Tongue (tissue), 2 donors: Measurements from ENCODE around the gene WRNIP1. TPM values are rescaled to one million over a fixed set of nuclear protein-coding genes. Genes with fewer than 3 reads are reported as not detected.
"Not testable (repeated sequence)": the region's sequence is repeated elsewhere in the genome, so short reads cannot be mapped to it uniquely, and the experiment has no call there.

Experiments
- DNase-seq: peaks from one replicate; pipeline ENCODE4 v3.0.0-alpha.2; 2015
- total RNA-seq: library from RNA; depleted of rRNA; stranded (reverse); fragments of >200 nt; gene quantifications from one replicate; pipeline ENCODE4 v1.2.3, GENCODE V29; 2014

The WRNIP1 gene
- total RNA-seq, 1 donor from 2014 or later, result 67.7 TPM

GRCh38 chr6:2741756-2742155, 23.4 kb upstream of the WRNIP1 start:
- no peak for DNase-seq

- DNase-seq, result no peak
Observed at GRCh38 chr6:2743280-2744208, 21.6 kb upstream of the WRNIP1 start.

DNA sequence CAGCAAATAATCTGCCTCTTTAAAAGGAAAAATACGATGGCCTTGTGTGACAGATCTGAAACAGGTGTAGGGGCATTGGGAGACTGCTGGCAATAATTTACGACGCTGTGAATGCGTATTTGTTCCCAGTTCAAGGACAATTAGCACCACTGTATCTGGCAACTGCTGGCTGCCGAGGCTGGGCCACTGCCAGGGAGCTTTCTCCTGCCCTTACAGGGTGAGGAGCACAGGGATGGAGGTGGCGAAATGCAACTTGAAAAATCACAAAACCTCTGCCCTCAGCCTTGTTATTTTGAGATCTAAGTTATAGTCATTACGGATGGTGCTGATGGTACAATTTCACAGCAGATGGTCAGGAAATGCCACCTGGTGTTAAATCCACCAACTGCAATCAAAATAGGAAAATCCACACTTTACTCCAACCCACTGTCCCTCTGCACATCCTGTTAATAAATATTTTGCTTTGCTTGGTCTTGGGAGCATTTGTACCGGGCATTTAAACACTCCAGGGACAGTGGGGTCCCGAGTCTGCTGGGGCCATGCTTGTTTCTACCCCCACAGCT, 20.9 kb upstream of the WRNIP1 start:
- DNase-seq, result peak; percentile 78

GRCh38 chr6:2744778-2745177, 20.4 kb upstream of the WRNIP1 start:
- no peak for DNase-seq

DNA sequence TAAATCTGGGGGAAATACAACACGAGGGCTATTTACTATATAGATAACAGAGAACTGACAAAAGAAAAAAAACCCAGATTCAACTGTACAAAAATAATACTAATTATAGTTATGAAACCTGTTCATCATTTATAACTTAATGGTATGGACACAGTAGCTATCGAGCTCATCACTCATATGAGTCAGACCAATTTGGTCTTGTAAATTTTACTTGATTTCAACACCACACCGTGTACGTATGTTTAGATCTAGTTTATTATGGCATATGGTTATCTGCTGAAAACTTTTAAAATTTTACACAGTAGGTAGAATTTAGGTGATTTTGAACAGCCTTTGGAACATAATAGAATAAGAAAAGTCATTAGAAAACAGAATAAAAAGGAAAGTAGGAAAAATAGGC, 19.9 kb upstream of the WRNIP1 start:
- DNase-seq, result no peak

- peak; percentile 59 for DNase-seq
Observed at GRCh38 chr6:2746557-2747061, 18.6 kb upstream of the WRNIP1 start.

- DNase-seq, result peak; percentile 51
Observed at GRCh38 chr6:2748183-2748582, 17.0 kb upstream of the WRNIP1 start.

DNA sequence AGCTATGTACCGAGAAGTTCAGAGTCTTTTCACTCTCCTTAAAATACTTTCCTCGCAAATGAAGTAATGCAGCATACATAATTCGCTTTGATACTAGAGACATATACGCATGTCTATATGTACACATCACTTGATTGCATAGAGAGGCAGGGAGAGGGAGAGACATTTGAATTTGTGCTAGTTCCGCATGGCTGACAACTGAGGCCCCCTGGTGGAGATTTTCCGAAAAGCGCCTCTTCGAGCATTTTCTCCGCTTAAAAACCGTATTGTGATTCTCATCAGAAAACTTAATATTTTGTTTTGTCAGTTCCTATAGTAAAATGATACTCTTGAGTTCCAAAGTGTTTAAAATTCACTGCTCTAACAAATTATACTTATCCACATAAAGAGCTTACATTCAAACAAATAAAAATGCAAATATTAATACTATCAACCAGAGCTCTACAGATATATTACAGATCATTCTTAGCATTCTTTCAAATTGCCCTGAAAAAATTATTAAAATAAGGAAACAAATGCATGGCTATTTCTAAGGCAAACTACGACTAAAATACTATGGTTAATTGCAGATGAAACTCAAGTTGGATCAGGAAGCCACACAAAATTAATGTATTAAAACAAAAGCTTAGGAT, 15.1 kb upstream of the WRNIP1 start:
- peak; percentile 89 for DNase-seq

DNA sequence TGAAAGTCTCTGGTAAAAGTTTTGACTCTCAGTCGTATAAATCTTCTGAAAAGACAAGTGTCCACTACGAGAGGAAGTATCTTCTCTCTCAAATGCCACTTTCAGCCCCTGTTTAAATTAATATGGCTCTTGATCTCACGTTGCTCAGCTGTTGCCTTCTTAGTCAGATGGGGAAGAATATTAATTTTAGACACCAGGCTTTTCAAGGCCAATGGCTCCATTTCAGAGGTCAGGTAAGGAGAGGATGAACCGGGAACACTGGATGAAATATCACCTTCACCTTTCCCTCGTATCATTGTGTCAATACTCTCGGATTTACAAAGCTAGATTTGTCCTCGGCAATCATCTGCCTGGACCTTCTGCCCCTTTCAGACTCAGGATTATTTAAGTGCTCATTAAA, 14.4 kb upstream of the WRNIP1 start, which contains the start of gene MYLK4:
Gene MYLK4 (minus strand): TSS at position 91 of the 400 bp plus-strand sequence. CDS start 1,628 bp downstream, outside the sequence.
- DNase-seq, result no peak

GRCh38 chr6:2751871-2752270, 13.3 kb upstream of the WRNIP1 start:
- no peak for DNase-seq

GRCh38 chr6:2752477-2753109, 12.6 kb upstream of the WRNIP1 start:
- no peak for DNase-seq

DNA sequence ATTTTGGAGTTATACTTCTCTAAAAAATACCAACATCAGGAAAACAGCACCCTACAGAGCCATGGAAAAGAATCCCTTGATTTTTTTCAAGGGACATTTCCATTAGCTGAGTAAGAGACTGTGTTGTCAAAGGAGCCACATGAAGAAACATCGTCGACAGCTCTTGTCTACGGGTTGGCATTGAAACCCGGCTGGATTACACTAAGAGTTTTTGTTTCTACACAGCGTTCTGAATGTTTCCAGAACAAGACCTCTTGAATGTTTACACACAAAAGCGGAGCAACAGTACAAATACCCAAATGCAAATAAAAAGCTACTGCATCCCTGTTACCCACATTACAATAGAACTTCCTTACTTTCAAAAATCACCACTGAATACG, 12.1 kb upstream of the WRNIP1 start:
- DNase-seq, result no peak

DNA sequence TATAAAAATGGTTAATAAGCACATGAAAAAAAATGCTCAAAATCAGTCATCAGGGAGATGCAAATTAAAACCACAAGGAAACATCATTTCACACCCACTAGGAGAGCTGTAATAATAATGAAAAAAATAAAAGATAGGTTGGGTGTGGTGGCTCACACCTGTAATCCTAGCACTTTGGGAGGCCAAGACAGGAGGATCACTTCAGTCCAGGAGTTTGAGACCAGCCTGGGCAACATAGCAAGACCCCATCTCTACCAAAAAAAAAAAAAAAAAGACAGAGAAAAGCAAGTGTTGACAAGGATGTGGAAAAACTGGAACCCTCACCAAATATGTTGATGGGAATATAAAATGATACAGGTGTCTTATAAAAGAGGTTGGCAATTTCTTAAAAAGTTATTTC, 11.4 kb upstream of the WRNIP1 start:
- no peak for DNase-seq

- DNase-seq, result no peak
Observed at GRCh38 chr6:2754393-2754792, 10.8 kb upstream of the WRNIP1 start.

DNA sequence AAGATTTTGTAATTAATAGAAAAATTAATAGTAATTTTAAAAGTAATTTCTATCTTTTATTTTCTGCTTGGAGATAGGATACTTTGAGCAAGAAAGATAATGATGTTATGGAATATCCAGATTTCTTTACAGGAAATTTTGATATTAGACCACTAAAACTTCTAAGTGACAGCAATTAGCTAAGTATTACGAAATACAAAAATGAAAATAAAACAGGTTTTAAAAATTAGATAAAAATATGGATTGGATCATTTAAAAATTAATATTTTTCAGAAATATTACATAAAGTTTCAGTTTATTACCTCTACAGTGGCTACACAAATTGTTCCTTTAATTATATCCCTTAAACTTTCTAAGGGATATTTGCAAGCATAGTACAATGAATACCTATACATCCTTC, 10.3 kb upstream of the WRNIP1 start:
- no peak for DNase-seq

DNA sequence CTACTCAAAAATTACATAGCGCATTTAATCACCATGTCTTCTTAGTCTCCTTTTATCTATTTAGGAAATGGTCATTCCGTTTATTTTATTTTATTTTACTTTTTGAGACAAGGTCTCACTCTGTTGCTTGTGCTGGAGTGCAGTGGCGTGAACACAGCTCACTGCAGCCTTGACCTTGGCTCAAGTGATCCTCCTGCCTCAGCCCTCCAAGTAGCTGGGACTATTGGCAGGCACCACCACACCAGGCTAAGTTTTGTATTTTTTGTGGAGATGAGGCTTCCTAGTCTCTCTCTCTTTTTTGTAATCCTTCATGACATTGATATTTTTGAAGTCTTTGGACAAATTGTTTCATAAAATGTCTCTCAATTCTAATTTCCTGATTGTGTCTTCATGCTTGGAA, 9.7 kb upstream of the WRNIP1 start:
- no peak for DNase-seq

- no peak for DNase-seq
Observed at GRCh38 chr6:2756241-2756640, 9.0 kb upstream of the WRNIP1 start.

DNA sequence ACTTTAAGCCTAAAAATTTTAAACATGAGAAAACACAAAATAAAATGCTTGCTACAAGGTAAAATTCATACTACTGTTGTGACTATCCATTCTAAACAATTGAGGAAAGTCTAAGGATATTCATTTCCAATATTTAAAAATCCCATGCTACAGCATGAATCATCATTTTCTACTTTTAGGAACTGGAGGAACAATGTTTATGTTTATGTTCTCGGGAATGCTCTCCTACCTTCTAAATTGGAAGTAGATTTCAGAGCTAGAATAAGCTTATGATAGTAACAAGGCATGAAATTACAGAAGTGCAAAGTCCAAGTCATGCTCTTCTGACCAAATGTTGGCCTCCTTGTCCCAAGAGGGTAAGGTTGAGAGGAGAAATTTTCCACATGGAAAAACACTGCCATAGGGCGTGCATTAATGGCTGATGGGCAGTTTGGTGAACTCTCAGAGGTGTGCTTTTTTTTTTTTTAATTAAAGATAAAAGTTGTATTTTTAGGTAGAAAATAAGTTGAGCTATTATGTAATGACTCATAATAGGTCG, 8.4 kb upstream of the WRNIP1 start:
- no peak for DNase-seq

DNA sequence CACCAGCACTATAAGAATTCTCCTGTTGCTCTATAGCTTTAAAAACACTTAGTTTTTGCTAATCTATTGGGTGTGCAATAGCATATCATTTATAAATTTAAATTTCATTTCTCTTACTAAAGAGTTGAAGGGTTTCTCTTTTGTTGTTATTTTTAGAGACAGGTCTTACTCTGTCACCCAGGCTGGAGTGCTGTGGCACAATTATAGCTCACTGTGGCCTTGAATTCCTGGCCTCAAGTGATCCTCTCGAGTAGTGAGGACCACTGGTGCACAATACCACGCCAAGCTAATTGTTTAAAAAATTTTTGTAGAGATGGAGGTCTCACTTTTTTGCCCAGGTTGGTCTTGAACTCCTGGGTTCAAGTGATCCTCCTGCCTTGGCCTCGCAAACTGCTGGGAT, 6.2 kb upstream of the WRNIP1 start:
- DNase-seq, result no peak

DNA sequence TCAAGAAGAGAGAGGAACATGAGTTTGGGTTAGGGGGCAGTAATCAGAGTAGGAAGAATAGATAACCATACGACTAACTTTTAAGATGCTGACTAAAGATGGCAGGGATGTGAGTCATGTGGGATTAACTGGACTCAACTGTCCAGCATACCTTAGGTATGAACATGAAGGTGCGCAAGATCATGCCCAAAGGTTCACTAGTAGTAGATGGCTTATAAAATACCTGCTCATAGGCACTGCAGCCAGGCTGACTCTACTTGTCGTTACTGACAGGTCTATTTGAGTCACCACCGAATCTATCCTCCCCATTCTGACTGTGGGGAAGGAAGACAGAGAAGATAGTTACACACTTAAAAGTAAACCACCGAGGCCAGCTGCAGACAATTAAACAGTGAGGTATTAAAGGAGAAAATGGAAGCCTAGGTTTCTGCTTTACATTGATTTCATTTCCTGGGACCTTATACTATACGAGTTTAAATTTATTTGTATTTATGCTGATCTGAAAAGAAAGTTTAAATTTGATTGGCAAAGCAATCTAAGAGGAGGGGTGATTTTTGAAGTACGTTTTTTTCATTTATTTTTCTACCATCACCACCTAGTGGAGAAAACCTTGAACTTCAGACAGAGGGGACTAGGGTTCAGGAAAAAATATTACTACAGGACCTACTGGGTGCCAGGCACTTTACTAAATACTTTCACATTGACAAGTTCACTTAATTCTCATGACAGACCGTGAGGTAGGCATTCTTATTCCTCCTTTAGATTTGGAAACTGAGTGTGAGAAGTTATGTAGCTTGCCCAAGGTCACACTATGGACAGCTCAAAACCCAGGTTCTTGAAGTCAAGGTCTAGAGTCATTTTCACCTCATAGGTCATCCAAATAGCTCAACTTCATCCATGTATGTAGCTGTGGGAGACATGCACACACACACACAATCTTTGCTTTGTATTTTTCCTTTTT, 4.0 kb upstream of the WRNIP1 start:
- no peak for DNase-seq

- not testable (repeated sequence) for DNase-seq
Observed at GRCh38 chr6:2762868-2763267, 2.3 kb upstream of the WRNIP1 start.
